Fibroblast of lung (primary cell): ENCODE data around the gene NUP133. TPM values are rescaled to one million over a fixed set of nuclear protein-coding genes. Genes with fewer than 3 reads are reported as not detected.
"Not testable (repeated sequence)": the region's sequence is repeated elsewhere in the genome, so short reads cannot be mapped to it uniquely, and the experiment has no call there.

ENCODE experiments used
- DNase-seq, 2 donors: peaks; one replicate each; pipeline versions ENCODE4 v3.0.0 to v3.0.0-alpha.2; 2010; ENCODE audit warnings: low read depth in 2 of 2
- H2AFZ ChIP-seq: 2 replicates; pipeline ENCODE4 v1.5.1; 2012; ENCODE audit warnings: low read length, control low read depth, inconsistent platforms
- H3K27ac ChIP-seq: 2 replicates; pipeline ENCODE4 v1.5.1; 2011; ENCODE audit warnings: low read length, control low read depth; ENCODE audit not compliant: insufficient read depth
- H3K27me3 ChIP-seq: 2 replicates; pipeline ENCODE4 v1.5.1; 2011; ENCODE audit warnings: mild to moderate bottlenecking, low read length; ENCODE audit not compliant: control insufficient read depth, insufficient read depth
- H3K36me3 ChIP-seq: 2 replicates; pipeline ENCODE4 v1.5.1; 2011; ENCODE audit warnings: low read length; ENCODE audit not compliant: control insufficient read depth, insufficient read depth
- H3K4me1 ChIP-seq: 2 replicates; pipeline ENCODE4 v1.5.1; 2011; ENCODE audit warnings: low read length; ENCODE audit not compliant: control insufficient read depth, insufficient read depth; ENCODE audit errors: extremely low read depth
- H3K4me2 ChIP-seq: 2 replicates; pipeline ENCODE4 v1.5.1; 2011; ENCODE audit warnings: low read length, control low read depth; ENCODE audit not compliant: insufficient read depth; ENCODE audit errors: extremely low read depth
- H3K4me3 ChIP-seq, 4 experiments: fragments of 200-600 bp in 1 of 4; sonication (generic) in 1 of 4; replicated peaks in 1 of 4; 2 replicates each; pipeline ENCODE4 v1.5.1; 2011 to 2016; ENCODE audit warnings: low read length in 4 of 4, low read depth in 3 of 4, mild to moderate bottlenecking in 3 of 4, control low read depth in 2 of 4, inconsistent platforms in 1 of 4, mixed read lengths in 1 of 4; ENCODE audit not compliant: insufficient read depth in 1 of 4; ENCODE audit errors: control extremely low read depth in 1 of 4
- H3K79me2 ChIP-seq: 2 replicates; pipeline ENCODE4 v1.5.1; 2012; ENCODE audit warnings: mild to moderate bottlenecking, low read length, inconsistent platforms; ENCODE audit not compliant: control insufficient read depth, insufficient read depth
- H3K9ac ChIP-seq: 2 replicates; pipeline ENCODE4 v1.5.1; 2011; ENCODE audit warnings: mild to moderate bottlenecking, low read length, control low read depth; ENCODE audit not compliant: insufficient read depth
- H3K9me3 ChIP-seq: 2 replicates; pipeline ENCODE4 v1.5.1; 2012; ENCODE audit warnings: low read depth, low read length; ENCODE audit not compliant: control insufficient read depth, insufficient read depth
- H4K20me1 ChIP-seq: 2 replicates; pipeline ENCODE4 v1.5.1; 2011; ENCODE audit warnings: low read length; ENCODE audit not compliant: control insufficient read depth, insufficient read depth; ENCODE audit errors: extremely low read depth
- EZH2 ChIP-seq: IDR thresholded peaks from 2 replicates; pipeline ENCODE4 v1.5.1; 2012; ENCODE audit warnings: low read length, control low read depth, mild to moderate bottlenecking; ENCODE audit errors: missing control alignments
- polyA plus RNA-seq, 2 donors: library from polyadenylated mRNA; depleted of rRNA in 1 of 2; stranded (reverse) in 1 of 2; unstranded in 1 of 2; fragments of >200 nt; gene quantifications; 2 replicates each; pipeline ENCODE4 v1.2.1, GENCODE V29; 2011 to 2012; ENCODE audit warnings: missing spikeins in 1 of 2
- total RNA-seq: library from RNA; depleted of rRNA; stranded (reverse); fragments of >200 nt; gene quantifications from 2 replicates; pipeline ENCODE4 v1.2.1, GENCODE V29; 2014
- TF ChIP-seq, protein P1 (sequence below), 2 donors: IDR thresholded peaks in 1 of 2; conservative IDR thresholded peaks in 1 of 2; 1 replicate in 1 of 2; 2 replicates in 1 of 2; pipeline ENCODE4 v1.5.1; 2011 to 2012; ENCODE audit warnings: low read length in 2 of 2, control low read depth in 1 of 2, inconsistent platforms in 1 of 2, low read depth in 1 of 2, mild to moderate bottlenecking in 1 of 2

Gene NUP133
- total and polyA plus RNA-seq, 2 donors (not counting 1 experiment from before 2014, with no cell fraction given), result 20.8 to 31.9 TPM

DNA sequence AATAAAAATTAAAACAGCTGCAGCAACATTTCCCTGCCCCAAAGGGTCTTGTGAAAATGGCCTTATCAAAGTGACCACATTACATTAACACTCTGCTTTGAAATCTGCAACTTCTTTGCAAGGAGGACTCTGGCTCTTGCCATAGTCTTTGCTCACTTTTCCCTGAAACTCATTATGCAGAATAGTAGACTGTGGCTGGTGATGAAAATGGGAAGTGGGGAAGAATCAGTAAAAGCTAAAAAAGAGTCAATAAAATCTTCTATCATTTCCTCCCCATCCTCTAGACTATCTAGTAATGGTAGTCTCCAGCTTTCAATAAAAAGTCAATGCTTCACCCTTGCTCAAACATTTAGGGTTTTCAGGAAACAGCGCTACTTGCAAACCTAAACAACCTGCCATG, 18.6 kb upstream of the NUP133 start:
- no peak for DNase-seq
- no peak overlapping the region for H3K4me2 ChIP-seq
- no peaks in the 10 kb centered on the region for H3K4me1 ChIP-seq
- no peak overlapping the region for H3K4me3 ChIP-seq
- H3K36me3 ChIP-seq, result peaks cover 10% of the 10 kb centered on the region
- no peaks in the 10 kb centered on the region for H3K9me3 ChIP-seq
- no peak overlapping the region for H3K27ac ChIP-seq
- no peaks in the 10 kb centered on the region for H4K20me1 ChIP-seq
- H2AFZ ChIP-seq, result no peak overlapping the region
- H3K79me2 ChIP-seq, result no peaks in the 10 kb centered on the region
- no peak for TF ChIP-seq EZH2
- TF ChIP-seq, protein P1, sequence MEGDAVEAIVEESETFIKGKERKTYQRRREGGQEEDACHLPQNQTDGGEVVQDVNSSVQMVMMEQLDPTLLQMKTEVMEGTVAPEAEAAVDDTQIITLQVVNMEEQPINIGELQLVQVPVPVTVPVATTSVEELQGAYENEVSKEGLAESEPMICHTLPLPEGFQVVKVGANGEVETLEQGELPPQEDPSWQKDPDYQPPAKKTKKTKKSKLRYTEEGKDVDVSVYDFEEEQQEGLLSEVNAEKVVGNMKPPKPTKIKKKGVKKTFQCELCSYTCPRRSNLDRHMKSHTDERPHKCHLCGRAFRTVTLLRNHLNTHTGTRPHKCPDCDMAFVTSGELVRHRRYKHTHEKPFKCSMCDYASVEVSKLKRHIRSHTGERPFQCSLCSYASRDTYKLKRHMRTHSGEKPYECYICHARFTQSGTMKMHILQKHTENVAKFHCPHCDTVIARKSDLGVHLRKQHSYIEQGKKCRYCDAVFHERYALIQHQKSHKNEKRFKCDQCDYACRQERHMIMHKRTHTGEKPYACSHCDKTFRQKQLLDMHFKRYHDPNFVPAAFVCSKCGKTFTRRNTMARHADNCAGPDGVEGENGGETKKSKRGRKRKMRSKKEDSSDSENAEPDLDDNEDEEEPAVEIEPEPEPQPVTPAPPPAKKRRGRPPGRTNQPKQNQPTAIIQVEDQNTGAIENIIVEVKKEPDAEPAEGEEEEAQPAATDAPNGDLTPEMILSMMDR (conservative IDR thresholded peaks at IDR 0.05 in 1 of 2, IDR thresholded peaks at IDR 0.05 in 1 of 2; ENCODE audit: low read depth in 1 of 2, low read length in 2 of 2), result no peak
- no peaks in the 10 kb centered on the region for H3K27me3 ChIP-seq
- H3K9ac ChIP-seq, result no peak overlapping the region

DNA sequence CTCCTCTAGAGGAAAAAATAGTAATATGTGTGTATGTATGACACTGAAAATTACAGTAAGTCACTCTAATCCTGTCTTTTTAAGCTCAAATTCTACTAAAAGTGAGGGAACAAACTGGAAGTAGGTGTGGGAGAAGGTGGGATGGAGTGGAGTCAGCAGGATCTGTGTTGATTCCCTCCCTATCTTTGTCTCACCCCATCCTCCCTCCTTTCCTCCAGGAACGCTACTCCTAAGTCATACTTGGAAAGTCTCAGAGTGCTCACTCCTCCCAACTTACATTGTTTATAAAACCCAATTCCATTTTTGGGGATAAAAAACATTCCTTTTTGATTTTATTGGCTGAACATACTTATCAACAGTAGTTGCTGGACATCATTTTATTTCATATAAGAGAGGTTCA, 14.9 kb upstream of the NUP133 start:
- Histone ChIP-seq H3K36me3 (peaks cover 6% of the 10 kb centered on the region), H3K4me3 (no peak overlapping the region), H3K9me3 (no peaks in the 10 kb centered on the region), H3K4me2 (no peak overlapping the region), H4K20me1 (no peaks in the 10 kb centered on the region), H3K4me1 (no peaks in the 10 kb centered on the region), H3K9ac (no peak overlapping the region), H3K27ac (no peak overlapping the region), H3K27me3 (no peaks in the 10 kb centered on the region), H2AFZ (no peak overlapping the region), H3K79me2 (no peaks in the 10 kb centered on the region)
- no peak for DNase-seq
- TF ChIP-seq, protein P1 (conservative IDR thresholded peaks at IDR 0.05 in 1 of 2, IDR thresholded peaks at IDR 0.05 in 1 of 2; ENCODE audit: low read depth in 1 of 2, low read length in 2 of 2), result no peak

DNA sequence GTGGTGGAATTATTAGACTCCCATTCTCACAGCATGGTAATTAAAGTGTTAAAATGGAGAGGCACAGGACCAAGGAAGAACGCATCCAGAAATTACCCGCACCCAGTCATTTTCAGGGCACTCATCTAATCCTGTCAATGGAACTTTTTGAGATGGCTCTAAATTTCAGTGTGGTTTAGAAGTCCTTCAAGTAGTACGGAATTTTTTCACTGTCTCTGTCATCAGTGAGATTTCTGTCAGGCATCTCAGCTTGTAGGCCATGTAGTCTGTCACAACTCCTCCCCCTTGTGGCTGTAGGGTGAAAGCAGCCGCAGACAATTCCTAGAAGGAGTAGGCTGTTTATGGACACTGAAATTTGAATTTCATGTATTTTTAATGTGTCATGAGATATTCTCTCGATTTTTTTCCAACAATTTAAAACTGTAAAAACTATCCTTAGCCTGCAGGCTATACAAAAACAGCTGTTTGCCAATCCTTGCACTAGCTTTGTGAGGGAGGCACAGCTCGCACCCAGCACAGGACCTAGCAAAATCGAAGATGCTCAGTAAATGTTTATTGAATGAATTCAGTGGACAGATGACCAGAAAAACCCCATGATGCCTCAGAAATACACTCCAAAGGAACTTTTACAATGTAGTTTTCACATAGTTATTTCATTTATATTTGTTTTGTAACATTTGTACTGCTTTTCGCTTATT, 6.6 kb upstream of the NUP133 start:
- Histone ChIP-seq H4K20me1 (no peaks in the 10 kb centered on the region), H3K4me1 (peaks cover 2% of the 10 kb centered on the region), H3K4me3 (no peak overlapping the region), H3K36me3 (no peaks in the 10 kb centered on the region), H2AFZ (no peak overlapping the region), H3K27ac (no peak overlapping the region), H3K9ac (no peak overlapping the region), H3K79me2 (no peaks in the 10 kb centered on the region), H3K9me3 (no peaks in the 10 kb centered on the region), H3K27me3 (no peaks in the 10 kb centered on the region), H3K4me2 (no peak overlapping the region)
- TF ChIP-seq, protein P1 (conservative IDR thresholded peaks at IDR 0.05 in 1 of 2, IDR thresholded peaks at IDR 0.05 in 1 of 2; ENCODE audit: low read depth in 1 of 2, low read length in 2 of 2), result peak; percentile 94 to 98
- TF ChIP-seq EZH2, result no peak
- DNase-seq, result peak; percentile 64 to 78

DNA sequence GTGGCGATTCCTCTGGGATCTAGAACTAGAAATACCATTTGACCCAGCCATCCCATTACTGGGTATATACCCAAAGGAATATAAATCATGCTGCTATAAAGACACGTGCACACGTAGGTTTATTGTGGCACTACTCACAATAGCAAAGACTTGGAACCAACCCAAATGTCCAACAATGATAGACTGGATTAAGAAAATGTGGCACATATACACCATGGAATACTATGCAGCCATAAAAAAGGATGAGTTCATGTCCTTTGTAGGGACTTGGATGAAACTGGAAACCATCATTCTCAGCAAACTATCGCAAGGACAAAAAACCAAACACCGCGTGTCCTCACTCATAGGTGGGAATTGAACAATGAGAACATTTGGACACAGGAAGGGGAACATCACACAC, 3.5 kb upstream of the NUP133 start:
- H2AFZ ChIP-seq, H3K27me3 ChIP-seq, H3K9ac ChIP-seq, H3K9me3 ChIP-seq, H3K4me2 ChIP-seq, H3K36me3 ChIP-seq, H3K27ac ChIP-seq, H3K4me1 ChIP-seq, H3K4me3 ChIP-seq, DNase-seq, H4K20me1 ChIP-seq: not testable (repeated sequence)
- peaks cover 14% of the 10 kb centered on the region for H3K79me2 ChIP-seq

DNA sequence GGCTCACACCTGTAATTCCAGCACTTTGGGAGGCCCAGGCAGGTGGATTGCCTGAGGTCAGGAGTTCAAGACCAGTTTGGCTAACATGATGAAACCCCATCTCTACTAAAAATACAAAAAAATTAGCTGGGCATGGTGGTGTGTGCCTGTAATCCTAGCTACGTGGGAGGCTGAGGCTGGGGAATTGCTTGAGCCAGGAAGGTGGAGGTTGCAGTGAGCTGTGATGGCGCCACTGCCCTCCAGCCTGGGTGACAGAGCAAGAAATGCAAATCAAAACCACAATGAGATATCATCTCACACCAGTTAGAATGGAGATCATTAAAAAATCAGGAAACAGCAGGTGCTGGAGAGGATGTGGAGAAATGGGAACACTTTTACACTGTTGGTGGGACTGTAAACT, 3.1 kb upstream of the NUP133 start:
- H4K20me1 ChIP-seq, H2AFZ ChIP-seq, H3K27me3 ChIP-seq, DNase-seq, H3K4me1 ChIP-seq, H3K4me3 ChIP-seq, H3K9ac ChIP-seq, H3K4me2 ChIP-seq, H3K36me3 ChIP-seq, H3K9me3 ChIP-seq, H3K27ac ChIP-seq: not testable (repeated sequence)
- peaks cover 17% of the 10 kb centered on the region for H3K79me2 ChIP-seq
